Measurements from ENCODE around the gene S100P. TPM values are rescaled to one million over a fixed set of nuclear protein-coding genes. Genes with fewer than 3 reads are reported as not detected.

The S100P gene
- total and polyA plus RNA-seq, 2 donors (not counting 1 experiment from before 2014, with no cell fraction given), result 0.07 TPM; not detected in 1

GRCh38 chr4:6695660-6696610 is 2.3 kb downstream of the S100P start:
- Mint-ChIP-seq H3K9me3 (ENCODE audit: insufficient read depth) (no peaks in the 10 kb centered on the region), H3K27me3 (no peaks in the 10 kb centered on the region), H3K27ac (peak overlapping the region; percentile 10), H3K4me1 (peaks cover 3% of the 10 kb centered on the region), H3K4me3 (no peak overlapping the region)
- TF ChIP-seq, protein P1, sequence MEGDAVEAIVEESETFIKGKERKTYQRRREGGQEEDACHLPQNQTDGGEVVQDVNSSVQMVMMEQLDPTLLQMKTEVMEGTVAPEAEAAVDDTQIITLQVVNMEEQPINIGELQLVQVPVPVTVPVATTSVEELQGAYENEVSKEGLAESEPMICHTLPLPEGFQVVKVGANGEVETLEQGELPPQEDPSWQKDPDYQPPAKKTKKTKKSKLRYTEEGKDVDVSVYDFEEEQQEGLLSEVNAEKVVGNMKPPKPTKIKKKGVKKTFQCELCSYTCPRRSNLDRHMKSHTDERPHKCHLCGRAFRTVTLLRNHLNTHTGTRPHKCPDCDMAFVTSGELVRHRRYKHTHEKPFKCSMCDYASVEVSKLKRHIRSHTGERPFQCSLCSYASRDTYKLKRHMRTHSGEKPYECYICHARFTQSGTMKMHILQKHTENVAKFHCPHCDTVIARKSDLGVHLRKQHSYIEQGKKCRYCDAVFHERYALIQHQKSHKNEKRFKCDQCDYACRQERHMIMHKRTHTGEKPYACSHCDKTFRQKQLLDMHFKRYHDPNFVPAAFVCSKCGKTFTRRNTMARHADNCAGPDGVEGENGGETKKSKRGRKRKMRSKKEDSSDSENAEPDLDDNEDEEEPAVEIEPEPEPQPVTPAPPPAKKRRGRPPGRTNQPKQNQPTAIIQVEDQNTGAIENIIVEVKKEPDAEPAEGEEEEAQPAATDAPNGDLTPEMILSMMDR (IDR thresholded peaks at IDR 0.05), result no peak
- no peak for TF ChIP-seq EZH2 (IDR thresholded peaks at IDR 0.05; ENCODE audit: borderline replicate concordance, insufficient read depth, low read depth, low read length, poor library complexity, severe bottlenecking)
- peak overlapping the region in 1 of 5 experiments; percentile 6 for H3K4me3 ChIP-seq (ENCODE audit: control extremely low read depth in 1 of 5, extremely low read depth in 1 of 5, insufficient read depth in 1 of 5, low read depth in 2 of 5, low read length in 4 of 5)
- H4K20me1 ChIP-seq (ENCODE audit: control insufficient read depth, insufficient read depth, low read length, poor library complexity, severe bottlenecking), result no peaks in the 10 kb centered on the region
- no peaks in the 10 kb centered on the region for H3K9me3 ChIP-seq (ENCODE audit: control extremely low read depth in 1 of 3, control insufficient read depth in 2 of 3, insufficient read depth in 1 of 3, low read length in 2 of 3)
- H3K27me3 ChIP-seq (replicated peaks in 1 of 4; ENCODE audit: control extremely low read depth in 1 of 4, control insufficient read depth in 3 of 4, insufficient read depth in 4 of 4, low read length in 3 of 4), result no peaks in the 10 kb centered on the region
- H3K27ac ChIP-seq (ENCODE audit: low read length in 2 of 2), result no peak overlapping the region
- DNase-seq (no peak), ATAC-seq (ENCODE audit: low read depth) (peak; percentile 43)
- intact Hi-C loops (cut with micrococcal nuclease), result no loop called here
- H3K4me1 ChIP-seq (ENCODE audit: control insufficient read depth in 2 of 2, insufficient read depth in 2 of 2, low read length in 2 of 2), result no peaks in the 10 kb centered on the region
- H3K4me2 ChIP-seq (replicated peaks; ENCODE audit: low read depth, low read length, poor library complexity, severe bottlenecking), result no peak overlapping the region
- ChIA-PET CTCF (no interaction called here), POLR2A (no interaction called here)
- H3K36me3 ChIP-seq (replicated peaks in 1 of 2; ENCODE audit: control extremely low read depth in 1 of 2, control insufficient read depth in 1 of 2, extremely low read depth in 1 of 2, insufficient read depth in 2 of 2, low read length in 1 of 2), result peaks cover 0 to 8% of the 10 kb centered on the region in 2 experiments
- no peak overlapping the region for H3K9ac ChIP-seq (ENCODE audit: low read length)
- H2AFZ ChIP-seq (ENCODE audit: insufficient read depth, low read depth, low read length, poor library complexity, severe bottlenecking), result no peak overlapping the region
- no peaks in the 10 kb centered on the region for H3K79me2 ChIP-seq (ENCODE audit: control insufficient read depth, insufficient read depth, low read length)
- 83% methylated on average over 16 of the region's 18 CpGs for WGBS (ENCODE audit: insufficient coverage)

GRCh38 chr4:6696611-6697010 is 2.9 kb downstream of the S100P start:
- peaks cover 3% of the 10 kb centered on the region for H3K4me1 Mint-ChIP-seq
- Histone ChIP-seq H3K27me3 (replicated peaks in 1 of 4; ENCODE audit: control extremely low read depth in 1 of 4, control insufficient read depth in 3 of 4, insufficient read depth in 4 of 4, low read length in 3 of 4) (no peaks in the 10 kb centered on the region), H3K9me3 (ENCODE audit: control extremely low read depth in 1 of 3, control insufficient read depth in 2 of 3, insufficient read depth in 1 of 3, low read length in 2 of 3) (no peaks in the 10 kb centered on the region), H3K27ac (ENCODE audit: low read length in 2 of 2) (no peak overlapping the region), H3K9ac (ENCODE audit: low read length) (no peak overlapping the region), H3K36me3 (replicated peaks in 1 of 2; ENCODE audit: control extremely low read depth in 1 of 2, control insufficient read depth in 1 of 2, extremely low read depth in 1 of 2, insufficient read depth in 2 of 2, low read length in 1 of 2) (peaks cover 0 to 8% of the 10 kb centered on the region in 2 experiments), H3K79me2 (ENCODE audit: control insufficient read depth, insufficient read depth, low read length) (no peaks in the 10 kb centered on the region), H3K4me1 (ENCODE audit: control insufficient read depth in 2 of 2, insufficient read depth in 2 of 2, low read length in 2 of 2) (no peaks in the 10 kb centered on the region), H3K4me3 (ENCODE audit: control extremely low read depth in 1 of 5, extremely low read depth in 1 of 5, insufficient read depth in 1 of 5, low read depth in 2 of 5, low read length in 4 of 5) (no peak overlapping the region), H3K4me2 (replicated peaks; ENCODE audit: low read depth, low read length, poor library complexity, severe bottlenecking) (no peak overlapping the region), H4K20me1 (ENCODE audit: control insufficient read depth, insufficient read depth, low read length, poor library complexity, severe bottlenecking) (peaks cover 4% of the 10 kb centered on the region), H2AFZ (ENCODE audit: insufficient read depth, low read depth, low read length, poor library complexity, severe bottlenecking) (no peak overlapping the region)
- CTCF ChIA-PET, result no interaction called here
- DNase-seq, result no peak
- H3K27ac Mint-ChIP-seq, result peak overlapping the region; percentile 10
- no peak for ATAC-seq (ENCODE audit: low read depth)
- 83% methylated on average over 8 of the region's 8 CpGs for WGBS (ENCODE audit: insufficient coverage)
- intact Hi-C loops (cut with micrococcal nuclease), result no loop called here
- no peak overlapping the region for H3K4me3 Mint-ChIP-seq
- no peaks in the 10 kb centered on the region for H3K27me3 Mint-ChIP-seq
- H3K9me3 Mint-ChIP-seq (ENCODE audit: insufficient read depth), result no peaks in the 10 kb centered on the region
- no peak for TF ChIP-seq EZH2 (IDR thresholded peaks at IDR 0.05; ENCODE audit: borderline replicate concordance, insufficient read depth, low read depth, low read length, poor library complexity, severe bottlenecking)
- TF ChIP-seq, protein P1 (IDR thresholded peaks at IDR 0.05), result no peak
- POLR2A ChIA-PET, result no interaction called here

Data from B cell (primary cell).